GM21529 (cell line): ENCODE data around the gene NOP14.

ENCODE experiments used
- ATAC-seq: cut with Tn5 transposase; IDR thresholded peaks from one replicate; pipeline ENCODE4 v1.9.1; 2021; ENCODE audit not compliant: unreplicated experiment

NOP14 gene

GRCh38 chr4:2915789-2916188, 47.4 kb downstream of the NOP14 start:
- ATAC-seq, result no peak

- peak; percentile 47 for ATAC-seq
Observed at GRCh38 chr4:2914256-2915126, 48.7 kb downstream of the NOP14 start.

GRCh38 chr4:2913168-2913567, 50.0 kb downstream of the NOP14 start:
- ATAC-seq, result no peak

- ATAC-seq, result no peak
Observed at GRCh38 chr4:2911868-2912267, 51.3 kb downstream of the NOP14 start.

GRCh38 chr4:2910409-2910808, 52.8 kb downstream of the NOP14 start:
- ATAC-seq, result no peak

- ATAC-seq, result no peak
Observed at GRCh38 chr4:2909583-2909982, 53.6 kb downstream of the NOP14 start.

GRCh38 chr4:2908686-2909085, 54.5 kb downstream of the NOP14 start:
- no peak for ATAC-seq

GRCh38 chr4:2907706-2908293, 55.4 kb downstream of the NOP14 start:
- ATAC-seq, result no peak

GRCh38 chr4:2907226-2907625, 56.0 kb downstream of the NOP14 start:
- ATAC-seq, result no peak

- no peak for ATAC-seq
Observed at GRCh38 chr4:2906218-2906617, 57.0 kb downstream of the NOP14 start.

- ATAC-seq, result no peak
Observed at GRCh38 chr4:2905544-2905943, 57.7 kb downstream of the NOP14 start.

- no peak for ATAC-seq
Observed at GRCh38 chr4:2902126-2902525, 61.1 kb downstream of the NOP14 start.

- ATAC-seq, result no peak
Observed at GRCh38 chr4:2901186-2901585, 62.0 kb downstream of the NOP14 start.

- ATAC-seq, result no peak
Observed at GRCh38 chr4:2900741-2901140, 62.5 kb downstream of the NOP14 start.

- ATAC-seq, result no peak
Observed at GRCh38 chr4:2898001-2898400, 65.2 kb downstream of the NOP14 start.

GRCh38 chr4:2893772-2894171, 69.4 kb downstream of the NOP14 start:
- no peak for ATAC-seq

GRCh38 chr4:2891294-2891693, 71.9 kb downstream of the NOP14 start:
- ATAC-seq, result no peak

GRCh38 chr4:2888886-2889285, 74.3 kb downstream of the NOP14 start:
- ATAC-seq, result no peak
